HCT116 (cell line): Measurements from ENCODE around the gene TFB2M. TPM values are rescaled to one million over a fixed set of nuclear protein-coding genes. Genes with fewer than 3 reads are reported as not detected.

Experiments used
- ATAC-seq: fragments of 200-7000 bp; cut with Tn5 transposase; 2 replicates; pipeline ENCODE4 v1.9.1; 2020; ENCODE audit warnings: mild to moderate bottlenecking, moderate library complexity
- BruUV-seq: library from RNA; stranded (reverse); fragments of 400-500 nt; replicated peaks from 2 replicates; lab custom pipeline; 2021; lab: Mats Ljungman, UMichigan
- CTCF ChIA-PET: fragments of 300-600 bp; sonication (Branson Sonifier 250); formaldehyde crosslinking; loops from one replicate; lab custom pipeline; 2021; ENCODE audit warnings: antibody characterized with exemption; lab: Charles Lee
- POLR2A ChIA-PET: fragments of 300-600, 350-600 bp; sonication (Branson Sonifier 250); formaldehyde crosslinking; loops from one replicate; lab custom pipeline; 2021; ENCODE audit warnings: antibody characterized with exemption; lab: Charles Lee
- RAD21 ChIA-PET, 2 experiments: fragments of 300-600 bp; sonication (Branson Sonifier 250); formaldehyde crosslinking; loops; one replicate each; lab custom pipeline; 2023; ENCODE audit warnings: low total read pairs in 2 of 2; ENCODE audit not compliant: uncharacterized antibody in 2 of 2, unreplicated experiment in 2 of 2, low non-redundant PET in 1 of 2; lab: Charles Lee
- DNase-seq: peaks from one replicate; pipeline ENCODE4 v3.0.0-alpha.2; 2010; ENCODE audit warnings: low read depth, low spot score
- H2AFZ ChIP-seq: fragments of 200-600 bp; shearing (Covaris generic), sonication (generic); 2 replicates; pipeline ENCODE4 v1.6.1; 2017; ENCODE audit warnings: low read depth, mixed run types, mixed read lengths, antibody characterized with exemption, low read length; ENCODE audit not compliant: poor library complexity, severe bottlenecking
- H3K27ac ChIP-seq: 2 replicates; pipeline ENCODE4 v1.5.1; 2012; ENCODE audit warnings: low read depth, low read length
- H3K27me3 ChIP-seq: fragments of 200-600 bp; sonication (generic); 2 replicates; pipeline ENCODE4 v1.6.1; 2016; ENCODE audit warnings: mixed run types, low read length, mixed read lengths; ENCODE audit not compliant: insufficient read depth
- H3K36me3 ChIP-seq, 2 experiments: fragments of 200-500 bp in 1 of 2; fragments of 200-600 bp in 1 of 2; sonication (Bioruptor generic) in 1 of 2; sonication (generic) in 1 of 2; 2 replicates each; pipeline versions ENCODE4 v1.5.1 to v1.6.1; 2014 to 2016; ENCODE audit warnings: low read length in 2 of 2, inconsistent platforms in 1 of 2, mixed read lengths in 1 of 2, mixed run types in 1 of 2; ENCODE audit not compliant: insufficient read depth in 2 of 2, control insufficient read depth in 1 of 2
- H3K4me1 ChIP-seq, 2 experiments: fragments of 200-600 bp in 1 of 2; sonication (generic) in 1 of 2; 2 replicates each; pipeline versions ENCODE4 v1.5.1 to v1.6.1; 2012 to 2017; ENCODE audit warnings: low read length in 2 of 2, inconsistent platforms in 1 of 2, mild to moderate bottlenecking in 1 of 2, mixed read lengths in 1 of 2, mixed run types in 1 of 2, moderate library complexity in 1 of 2; ENCODE audit not compliant: insufficient read depth in 2 of 2, control insufficient read depth in 1 of 2
- H3K4me2 ChIP-seq: fragments of 200-600 bp; sonication (generic); 2 replicates; pipeline ENCODE4 v1.6.1; 2017; ENCODE audit warnings: mixed run types, low read length, mixed read lengths
- H3K4me3 ChIP-seq, 2 experiments: fragments of 200-600 bp in 1 of 2; sonication (generic) in 1 of 2; replicated peaks in 1 of 2; 2 replicates each; pipeline ENCODE4 v1.5.1; 2011 to 2016; ENCODE audit warnings: low read length in 2 of 2, control low read depth in 1 of 2, low read depth in 1 of 2, mild to moderate bottlenecking in 1 of 2, mixed read lengths in 1 of 2, mixed run types in 1 of 2
- H3K79me2 ChIP-seq: fragments of 200-600 bp; sonication (generic); 2 replicates; pipeline ENCODE4 v1.6.1; 2017; ENCODE audit warnings: mild to moderate bottlenecking, mixed run types, low read length, moderate library complexity, mixed read lengths; ENCODE audit not compliant: insufficient read depth
- H3K9ac ChIP-seq: fragments of 200-600 bp; sonication (generic); 2 replicates; pipeline ENCODE4 v1.6.1; 2016; ENCODE audit warnings: low read length, mixed read lengths
- H3K9me2 ChIP-seq: fragments of 200-600 bp; sonication (generic), shearing (Covaris generic); 2 replicates; pipeline ENCODE4 v1.6.1; 2017; ENCODE audit warnings: mixed run types, mild to moderate bottlenecking, moderate library complexity; ENCODE audit not compliant: insufficient read depth
- H3K9me3 ChIP-seq, 2 experiments: fragments of 200-500 bp in 1 of 2; fragments of 200-600 bp in 1 of 2; sonication (Bioruptor generic) in 1 of 2; sonication (generic) in 1 of 2; 2 replicates each; pipeline ENCODE4 v1.6.1; 2014 to 2017; ENCODE audit warnings: low read length in 2 of 2, mixed read lengths in 2 of 2, inconsistent platforms in 1 of 2, low read depth in 1 of 2, mild to moderate bottlenecking in 1 of 2, mixed run types in 1 of 2, moderate library complexity in 1 of 2; ENCODE audit not compliant: control insufficient read depth in 1 of 2, insufficient read depth in 1 of 2
- H4K20me1 ChIP-seq: fragments of 200-600 bp; sonication (generic), shearing (Covaris generic); 2 replicates; pipeline ENCODE4 v1.6.1; 2017; ENCODE audit warnings: mixed run types, mild to moderate bottlenecking, moderate library complexity; ENCODE audit not compliant: insufficient read depth
- CBX3 ChIP-seq: IDR thresholded peaks from 2 replicates; pipeline ENCODE4 v1.6.1; 2012; ENCODE audit warnings: low read depth
- CTCF ChIP-seq, 3 experiments: fragments of 200-600 bp in 1 of 3; sonication (generic) in 1 of 3; IDR thresholded peaks in 2 of 3; conservative IDR thresholded peaks in 1 of 3; 2 replicates each; pipeline ENCODE4 v1.5.1; 2012 to 2017; ENCODE audit warnings: low read depth in 2 of 3, low read length in 2 of 3, antibody characterized with exemption in 1 of 3, borderline replicate concordance in 1 of 3, control low read depth in 1 of 3, mild to moderate bottlenecking in 1 of 3, mixed read lengths in 1 of 3, mixed run types in 1 of 3, moderate library complexity in 1 of 3; ENCODE audit not compliant: insufficient read depth in 1 of 3
- EGR1 ChIP-seq: IDR thresholded peaks from 2 replicates; pipeline ENCODE4 v1.6.1; 2012; ENCODE audit warnings: low read depth
- ELF1 ChIP-seq: IDR thresholded peaks from 2 replicates; pipeline ENCODE4 v1.6.1; 2012; ENCODE audit warnings: low read depth, borderline replicate concordance
- JUND ChIP-seq: IDR thresholded peaks from 2 replicates; pipeline ENCODE4 v1.6.1; 2012
- POLR2A ChIP-seq: IDR thresholded peaks from 2 replicates; pipeline ENCODE4 v1.7.0; 2011; ENCODE audit warnings: borderline replicate concordance; ENCODE audit not compliant: insufficient read depth, insufficient read length; ENCODE audit errors: extremely low read depth
- SP1 ChIP-seq: IDR thresholded peaks from 2 replicates; pipeline ENCODE4 v1.6.1; 2012; ENCODE audit warnings: low read depth
- SRF ChIP-seq: IDR thresholded peaks from 2 replicates; pipeline ENCODE4 v1.6.1; 2012; ENCODE audit warnings: low read depth
- TCF7L2 ChIP-seq: IDR thresholded peaks from 2 replicates; pipeline ENCODE4 v1.7.0; 2011; ENCODE audit warnings: borderline replicate concordance, inconsistent platforms; ENCODE audit not compliant: insufficient read depth, insufficient read length; ENCODE audit errors: extremely low read depth
- YY1 ChIP-seq: IDR thresholded peaks from 2 replicates; pipeline ENCODE4 v1.6.1; 2011; ENCODE audit warnings: low read length, low read depth, moderate library complexity, mild to moderate bottlenecking; ENCODE audit not compliant: insufficient replicate concordance; ENCODE audit errors: extremely low read depth
- ZBTB33 ChIP-seq: IDR thresholded peaks from 2 replicates; pipeline ENCODE4 v1.6.1; 2011; ENCODE audit warnings: mild to moderate bottlenecking, low read length, moderate library complexity; ENCODE audit not compliant: insufficient replicate concordance; ENCODE audit errors: extremely low read depth
- ZFX ChIP-seq: fragments of 450-650 bp; IDR thresholded peaks from 2 replicates; pipeline ENCODE4 v1.6.1; 2017
- ZNF274 ChIP-seq: fragments of 200-500 bp; sonication (Bioruptor generic); IDR thresholded peaks from 2 replicates; pipeline ENCODE4 v1.6.1; 2014; ENCODE audit warnings: mild to moderate bottlenecking, low read depth, low read length, inconsistent platforms
- intact Hi-C: fragments of 100-400 bp; cut with micrococcal nuclease; formaldehyde crosslinking; loops from 2 replicates; pipeline ENCODE4 v1.10.0; 2022
- total RNA-seq: library from RNA; stranded (reverse); gene quantifications from one replicate; pipeline ENCODE4 v1.2.1, GENCODE V29; 2021; ENCODE audit not compliant: unreplicated experiment

TFB2M gene
- total RNA-seq, 1 experiment from 2014 or later: 24.4 TPM

- intact Hi-C loops: no loop called here
- POLR2A ChIA-PET: no interaction called here
- H3K9me3 ChIP-seq: peaks cover 0 to 4% of the 10 kb centered on the region in 2 experiments; a peak in 1 of 4 replicates
- no TSS peak for BruUV-seq
- H3K27ac ChIP-seq: no peak overlapping the region
- no peaks in the 10 kb centered on the region for H3K79me2 ChIP-seq
- no peaks in the 10 kb centered on the region for H3K27me3 ChIP-seq
- H2AFZ ChIP-seq: no peak overlapping the region
- H3K36me3 ChIP-seq: no peaks in the 10 kb centered on the region
- no peaks in the 10 kb centered on the region for H4K20me1 ChIP-seq
- no peak overlapping the region for H3K4me3 ChIP-seq
- TF ChIP-seq EGR1 (no peak), CBX3 (no peak), ZFX (no peak), CTCF (IDR thresholded peaks at IDR 0.05 in 2 of 3, conservative IDR thresholded peaks at IDR 0.05 in 1 of 3; ENCODE audit: borderline replicate concordance in 1 of 3, insufficient read depth in 1 of 3, low read depth in 2 of 3, low read length in 2 of 3) (no peak), ZBTB33 (no peak), ZNF274 (no peak), TCF7L2 (no peak), ELF1 (no peak), SP1 (no peak), JUND (no peak), YY1 (no peak), SRF (no peak), POLR2A (no peak)
- no peaks in the 10 kb centered on the region for H3K4me1 ChIP-seq
- H3K9me2 ChIP-seq: no peaks in the 10 kb centered on the region
- DNase-seq: no peak
- H3K9ac ChIP-seq: no peak overlapping the region
- RAD21 ChIA-PET: no interaction called here
- no peak overlapping the region for H3K4me2 ChIP-seq
- ATAC-seq: no peak
- CTCF ChIA-PET: no interaction called here
These were observed 39.7 kb downstream of the TFB2M start for GRCh38 chr1:246526380-246526779.
